H9 (cell line): ENCODE measurements around the gene CAB39L. TPM values are rescaled to one million over a fixed set of nuclear protein-coding genes. Genes with fewer than 3 reads are reported as not detected.

Experiments
- DNase-seq: peaks from one replicate; pipeline ENCODE4 v3.0.0-alpha.2; 2017
- H2AFZ ChIP-seq: one replicate; pipeline ENCODE4 v1.6.1; 2013; ENCODE audit warnings: mild to moderate bottlenecking, low read length, control low read depth, moderate library complexity
- H2AK5ac ChIP-seq: 2 replicates; pipeline ENCODE4 v1.6.1; 2013; ENCODE audit warnings: low read length, control low read depth, mixed read lengths; ENCODE audit not compliant: insufficient read length
- H2BK120ac ChIP-seq: one replicate; pipeline ENCODE4 v1.6.1; 2013; ENCODE audit warnings: low read depth, mild to moderate bottlenecking, low read length, control low read depth, inconsistent platforms; ENCODE audit not compliant: poor library complexity, severe bottlenecking
- H2BK12ac ChIP-seq: 2 replicates; pipeline ENCODE4 v1.6.1; 2013; ENCODE audit warnings: low read length, control low read depth, mixed read lengths, low read depth; ENCODE audit not compliant: insufficient read length
- H2BK15ac ChIP-seq: 2 replicates; pipeline ENCODE4 v1.6.1; 2013; ENCODE audit warnings: low read depth, low read length, control low read depth
- H2BK20ac ChIP-seq: one replicate; pipeline ENCODE4 v1.6.1; 2013; ENCODE audit warnings: low read depth, mild to moderate bottlenecking, low read length, control low read depth, inconsistent platforms; ENCODE audit not compliant: poor library complexity, severe bottlenecking
- H2BK5ac ChIP-seq: 2 replicates; pipeline ENCODE4 v1.6.1; 2013; ENCODE audit warnings: low read length, control low read depth, mixed read lengths; ENCODE audit not compliant: insufficient read length
- H3K14ac ChIP-seq: 2 replicates; pipeline ENCODE4 v1.6.1; 2013; ENCODE audit warnings: low read length, control low read depth; ENCODE audit not compliant: insufficient read depth
- H3K18ac ChIP-seq: 2 replicates; pipeline ENCODE4 v1.6.1; 2013; ENCODE audit warnings: low read depth, mild to moderate bottlenecking, mixed read lengths, low read length, control low read depth; ENCODE audit not compliant: insufficient read length
- H3K23ac ChIP-seq: 2 replicates; pipeline ENCODE4 v1.6.1; 2013; ENCODE audit warnings: low read length, control low read depth, mixed read lengths, low read depth; ENCODE audit not compliant: insufficient read length
- H3K23me2 ChIP-seq: 2 replicates; pipeline ENCODE4 v1.6.1; 2013; ENCODE audit warnings: low read depth, mild to moderate bottlenecking, mixed read lengths, low read length, control low read depth; ENCODE audit not compliant: insufficient read length, poor library complexity, severe bottlenecking
- H3K27ac ChIP-seq: 2 replicates; pipeline ENCODE4 v1.5.1; 2013; ENCODE audit warnings: low read length, control low read depth, mixed read lengths, low read depth; ENCODE audit not compliant: insufficient read length
- H3K27me3 ChIP-seq: 2 replicates; pipeline ENCODE4 v1.6.1; 2013; ENCODE audit warnings: low read length, control low read depth, inconsistent platforms; ENCODE audit not compliant: insufficient read depth
- H3K4ac ChIP-seq: 2 replicates; pipeline ENCODE4 v1.6.1; 2013; ENCODE audit warnings: low read depth, mild to moderate bottlenecking, control low read depth, inconsistent platforms, low read length, moderate library complexity
- H3K4me1 ChIP-seq: 2 replicates; pipeline ENCODE4 v1.6.1; 2013; ENCODE audit warnings: low read length, control low read depth, inconsistent platforms; ENCODE audit not compliant: insufficient read depth
- H3K4me2 ChIP-seq: 2 replicates; pipeline ENCODE4 v1.6.1; 2013; ENCODE audit warnings: low read length, control low read depth, mixed read lengths; ENCODE audit not compliant: insufficient read length, insufficient read depth
- H3K56ac ChIP-seq: 2 replicates; pipeline ENCODE4 v1.6.1; 2013; ENCODE audit warnings: low read depth, mild to moderate bottlenecking, mixed read lengths, low read length, control low read depth; ENCODE audit not compliant: insufficient read length
- H3K79me1 ChIP-seq: 2 replicates; pipeline ENCODE4 v1.6.1; 2013; ENCODE audit warnings: low read depth, mild to moderate bottlenecking, moderate library complexity, low read length, control low read depth, inconsistent platforms; ENCODE audit not compliant: insufficient read depth, poor library complexity, severe bottlenecking
- H3K79me2 ChIP-seq: 2 replicates; pipeline ENCODE4 v1.6.1; 2013; ENCODE audit warnings: low read length, control low read depth, inconsistent platforms; ENCODE audit not compliant: insufficient read depth
- H3K9ac ChIP-seq: 2 replicates; pipeline ENCODE4 v1.6.1; 2013; ENCODE audit warnings: low read length, control low read depth, mixed read lengths; ENCODE audit not compliant: insufficient read length; ENCODE audit errors: extremely low read depth
- H3K9me3 ChIP-seq: one replicate; pipeline ENCODE4 v1.6.1; 2013; ENCODE audit warnings: low read depth, low read length, inconsistent platforms; ENCODE audit not compliant: control insufficient read depth
- H3T11ph ChIP-seq: one replicate; pipeline ENCODE4 v1.6.1; 2013; ENCODE audit warnings: mild to moderate bottlenecking, low read length, control low read depth, inconsistent platforms
- H4K20me1 ChIP-seq: one replicate; pipeline ENCODE4 v1.6.1; 2013; ENCODE audit not compliant: control insufficient read depth, insufficient read length, insufficient read depth
- H4K5ac ChIP-seq: 2 replicates; pipeline ENCODE4 v1.6.1; 2013; ENCODE audit warnings: low read depth, mild to moderate bottlenecking, mixed read lengths, low read length, control low read depth; ENCODE audit not compliant: insufficient read length
- H4K8ac ChIP-seq: replicated peaks from 2 replicates; pipeline ENCODE4 v1.6.1; 2013; ENCODE audit warnings: low read length, control low read depth, mixed read lengths, low read depth; ENCODE audit not compliant: insufficient read length
- H4K91ac ChIP-seq: 2 replicates; pipeline ENCODE4 v1.6.1; 2013; ENCODE audit warnings: low read depth, mild to moderate bottlenecking, moderate library complexity, mixed read lengths, low read length, control low read depth; ENCODE audit not compliant: insufficient read length
- H3K27ac Mint-ChIP-seq, 3 experiments: 2 replicates in 2 of 3; 3 replicates in 1 of 3; pipeline ENCODE4 v1.8.0; 2020 to 2021; ENCODE audit warnings: mixed read lengths in 3 of 3, mild to moderate bottlenecking in 1 of 3, moderate library complexity in 1 of 3
- H3K27me3 Mint-ChIP-seq: 2 replicates; pipeline ENCODE4 v1.8.0; 2021; ENCODE audit warnings: low read depth, mild to moderate bottlenecking, moderate library complexity, mixed read lengths
- H3K36me3 Mint-ChIP-seq, 3 experiments: 2 replicates in 2 of 3; 3 replicates in 1 of 3; pipeline ENCODE4 v1.8.0; 2020 to 2021; ENCODE audit warnings: low read depth in 3 of 3, mixed read lengths in 3 of 3; ENCODE audit not compliant: insufficient read depth in 1 of 3
- H3K4me1 Mint-ChIP-seq, 2 experiments: 2 replicates each; pipeline ENCODE4 v1.8.0; 2020; ENCODE audit warnings: mixed read lengths in 2 of 2
- H3K4me3 Mint-ChIP-seq, 2 experiments: 2 replicates in 1 of 2; 3 replicates in 1 of 2; pipeline ENCODE4 v1.8.0; 2020 to 2021; ENCODE audit warnings: mild to moderate bottlenecking in 2 of 2, mixed read lengths in 2 of 2, moderate library complexity in 1 of 2
- H3K9me3 Mint-ChIP-seq, 2 experiments: 2 replicates in 1 of 2; 3 replicates in 1 of 2; pipeline ENCODE4 v1.8.0; 2020; ENCODE audit warnings: mild to moderate bottlenecking in 2 of 2, mixed read lengths in 2 of 2, moderate library complexity in 1 of 2
- WGBS: extraction: QIAGEN DNeasy Blood & Tissue Kit; methylation state at CpG from one replicate; pipeline ENCODE4 v1.1.7; 2013; ENCODE audit warnings: missing lambda C conversion rate, low lambda C conversion rate, mixed read lengths; ENCODE audit not compliant: insufficient read length; ENCODE audit errors: extremely low coverage; 5-methylcytosine and 5-hydroxymethylcytosine counted together
- total RNA-seq: library from RNA; stranded (reverse); gene quantifications from 2 replicates; pipeline ENCODE4 v1.2.1, GENCODE V29; 2021
- TF ChIP-seq, protein P1 (sequence below): fragments of 200-600 bp; sonication (generic); conservative IDR thresholded peaks from 3 replicates; pipeline ENCODE4 v1.8.0; 2021; ENCODE audit warnings: antibody characterized with exemption, mild to moderate bottlenecking

CAB39L gene
- total RNA-seq, 1 experiment from 2014 or later: 6.0 TPM

DNA sequence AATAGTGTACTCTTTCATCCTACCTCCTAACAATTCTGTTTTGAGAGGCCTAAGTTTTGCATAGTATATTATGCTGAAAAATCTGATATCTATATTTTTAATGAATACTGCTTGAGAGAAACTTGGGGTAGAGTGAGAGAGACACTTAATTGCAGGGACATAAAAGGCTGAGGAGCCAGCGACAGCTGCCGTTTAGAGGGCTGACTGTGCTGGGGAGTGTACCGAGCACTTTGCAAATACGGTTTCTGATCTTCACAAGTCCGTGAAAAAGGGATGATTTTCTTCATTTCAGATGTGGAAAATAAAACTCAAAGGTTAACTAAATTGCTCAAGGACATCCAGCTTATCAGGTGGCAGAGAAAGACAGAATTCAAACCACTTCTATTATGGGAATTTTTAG is 97.4 kb downstream of the CAB39L start:
- H4K91ac ChIP-seq: no peak overlapping the region
- no CpG with 5 or more reads among the region's 5 CpGs for WGBS
- no peak overlapping the region for H3K23ac ChIP-seq
- H3K36me3 Mint-ChIP-seq: no peaks in the 10 kb centered on the region
- H3K27ac Mint-ChIP-seq: no peak overlapping the region
- no peak overlapping the region for H3K4ac ChIP-seq
- H2BK20ac ChIP-seq: no peak overlapping the region
- no peaks in the 10 kb centered on the region for H3K27me3 ChIP-seq
- no peak overlapping the region for H3K18ac ChIP-seq
- H4K8ac ChIP-seq: no peak overlapping the region
- no peaks in the 10 kb centered on the region for H3K23me2 ChIP-seq
- H2BK120ac ChIP-seq: no peak overlapping the region
- H2AK5ac ChIP-seq: no peak overlapping the region
- no peak overlapping the region for H2BK12ac ChIP-seq
- H2BK15ac ChIP-seq: no peak overlapping the region
- H3K4me1 Mint-ChIP-seq: peaks cover 14 to 18% of the 10 kb centered on the region in 2 experiments
- no peak overlapping the region for H3K4me2 ChIP-seq
- peaks cover 3% of the 10 kb centered on the region; the same call in 1 of the 2 replicates for H3K4me1 ChIP-seq
- H3K9ac ChIP-seq: no peak overlapping the region
- no peak overlapping the region for H3T11ph ChIP-seq
- no peak overlapping the region for H3K4me3 Mint-ChIP-seq
- H3K56ac ChIP-seq: no peak overlapping the region
- no peaks in the 10 kb centered on the region for H3K27me3 Mint-ChIP-seq
- H3K79me1 ChIP-seq: no peaks in the 10 kb centered on the region
- H4K20me1 ChIP-seq: no peaks in the 10 kb centered on the region
- no peak overlapping the region for H2BK5ac ChIP-seq
- H3K79me2 ChIP-seq: no peaks in the 10 kb centered on the region
- H2AFZ ChIP-seq: no peak overlapping the region
- no peak overlapping the region for H3K14ac ChIP-seq
- H3K9me3 Mint-ChIP-seq: no peaks in the 10 kb centered on the region
- TF ChIP-seq, protein P1, sequence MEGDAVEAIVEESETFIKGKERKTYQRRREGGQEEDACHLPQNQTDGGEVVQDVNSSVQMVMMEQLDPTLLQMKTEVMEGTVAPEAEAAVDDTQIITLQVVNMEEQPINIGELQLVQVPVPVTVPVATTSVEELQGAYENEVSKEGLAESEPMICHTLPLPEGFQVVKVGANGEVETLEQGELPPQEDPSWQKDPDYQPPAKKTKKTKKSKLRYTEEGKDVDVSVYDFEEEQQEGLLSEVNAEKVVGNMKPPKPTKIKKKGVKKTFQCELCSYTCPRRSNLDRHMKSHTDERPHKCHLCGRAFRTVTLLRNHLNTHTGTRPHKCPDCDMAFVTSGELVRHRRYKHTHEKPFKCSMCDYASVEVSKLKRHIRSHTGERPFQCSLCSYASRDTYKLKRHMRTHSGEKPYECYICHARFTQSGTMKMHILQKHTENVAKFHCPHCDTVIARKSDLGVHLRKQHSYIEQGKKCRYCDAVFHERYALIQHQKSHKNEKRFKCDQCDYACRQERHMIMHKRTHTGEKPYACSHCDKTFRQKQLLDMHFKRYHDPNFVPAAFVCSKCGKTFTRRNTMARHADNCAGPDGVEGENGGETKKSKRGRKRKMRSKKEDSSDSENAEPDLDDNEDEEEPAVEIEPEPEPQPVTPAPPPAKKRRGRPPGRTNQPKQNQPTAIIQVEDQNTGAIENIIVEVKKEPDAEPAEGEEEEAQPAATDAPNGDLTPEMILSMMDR: no peak
- no peak overlapping the region for H3K27ac ChIP-seq
- no peak overlapping the region for H4K5ac ChIP-seq
- H3K9me3 ChIP-seq: no peaks in the 10 kb centered on the region
- no peak for DNase-seq
